Measurements from ENCODE around the gene LRTM1. TPM values are rescaled to one million over a fixed set of nuclear protein-coding genes. Genes with fewer than 3 reads are reported as not detected.

LRTM1 gene
- polyA plus RNA-seq (2011; rRNA removed) (not detected in 2 replicates), polyA plus RNA-seq (2017; fragmentation: RNase III; extraction: RNeasy Plus Mini Kit Qiagen cat#74134 plus additional on column Dnase treatment) (not detected in 3 replicates), polyA minus RNA-seq (2011; rRNA and poly(A)+ RNA removed) (not detected in 2 replicates)
- polyA plus RNA-seq (2012; cell fraction: cytosol; rRNA removed): not detected in 2 replicates
- not detected in 2 replicates for polyA plus RNA-seq (2012; cell fraction: nucleus; rRNA removed)

DNA sequence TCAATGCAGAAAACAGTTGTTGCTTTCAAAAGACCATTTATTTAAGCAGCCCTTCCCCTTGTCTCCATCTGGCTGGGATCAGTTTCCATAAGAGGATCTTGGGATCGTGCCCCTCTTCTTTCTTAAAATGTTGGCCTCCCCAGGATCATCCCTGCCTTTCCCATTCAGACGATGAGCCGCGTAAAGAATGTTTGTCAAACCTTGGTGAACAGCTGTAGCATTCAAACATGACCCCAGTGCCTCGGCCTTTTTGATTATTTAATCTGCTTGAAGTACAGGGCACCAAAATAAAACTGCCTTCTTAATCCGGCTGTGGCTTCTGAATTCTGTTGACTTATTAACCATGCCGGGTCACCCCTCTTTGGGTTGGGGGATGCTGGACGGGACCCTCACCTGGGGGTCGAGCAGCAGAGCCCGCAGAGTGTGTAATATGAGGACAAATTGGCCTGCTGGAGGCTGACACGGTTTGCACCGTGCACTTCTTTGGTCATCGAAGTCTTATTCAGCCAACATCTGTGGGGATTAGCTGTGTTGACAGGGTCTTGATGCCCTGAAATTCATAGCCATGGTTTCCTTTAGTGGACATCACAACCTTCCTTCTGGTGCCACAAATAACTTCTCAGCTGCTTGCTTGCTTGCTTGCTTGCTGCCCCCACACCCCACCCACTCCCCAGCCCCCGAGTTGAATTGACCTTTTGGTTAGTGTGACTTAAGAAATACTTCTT is at the start of gene LRTM1:
TSS of gene LRTM1 (minus strand) at position 14 of the 725 bp plus-strand sequence. CDS start 148 bp downstream, outside the sequence.
- Histone ChIP-seq H3K4me3 (no peak within 1 kb of the TSS), H3K9me3 (no peaks in the 10 kb centered on the region), H3K27ac (no peak within 1 kb of the TSS), H3K4me2 (no peak within 1 kb of the TSS), H3K4me1 (no peaks in the 10 kb centered on the region)
- ChIA-PET CTCF (no interaction called here), POLR2A (no interaction called here)
- WGBS (ENCODE audit: missing lambda C conversion rate): 33% methylated on average over 8 of the region's 14 CpGs
- FAIRE-seq (no peak), ATAC-seq (no peak), DNase-seq (ENCODE audit: low read depth in 1 of 2, low spot score in 1 of 2) (no peak)
- TF ChIP-seq RAD21 (conservative IDR thresholded peaks at IDR 0.05 in 1 of 2, IDR thresholded peaks at IDR 0.05 in 1 of 2) (no peak), MAZ (IDR thresholded peaks at IDR 0.05; ENCODE audit: borderline replicate concordance, low read depth, low read length) (no peak), RNF2 (IDR thresholded peaks at IDR 0.05; ENCODE audit: borderline replicate concordance, low read depth) (no peak), BHLHE40 (IDR thresholded peaks at IDR 0.05; ENCODE audit: low read depth, low read length) (no peak), KDM5A (IDR thresholded peaks at IDR 0.05) (no peak), ZNF302 (CRISPR knock-in tag; IDR thresholded peaks at IDR 0.05) (no peak), CBX8 (IDR thresholded peaks at IDR 0.05) (no peak), POLR2AphosphoS2 (conservative IDR thresholded peaks at IDR 0.05; ENCODE audit: low read length) (no peak), POLR2A (IDR thresholded peaks at IDR 0.05; ENCODE audit: low read length) (no peak), TP53 (CRISPR knock-in tag; IDR thresholded peaks at IDR 0.05) (no peak), SMC3 (IDR thresholded peaks at IDR 0.05) (no peak), EHMT2 (IDR thresholded peaks at IDR 0.05; ENCODE audit: low read depth) (no peak), RARB (CRISPR knock-in tag; IDR thresholded peaks at IDR 0.05) (no peak), MAFK (IDR thresholded peaks at IDR 0.05; ENCODE audit: partially characterized antibody) (no peak), JUN (IDR thresholded peaks at IDR 0.05) (no peak)
- TF ChIP-seq, protein P1, sequence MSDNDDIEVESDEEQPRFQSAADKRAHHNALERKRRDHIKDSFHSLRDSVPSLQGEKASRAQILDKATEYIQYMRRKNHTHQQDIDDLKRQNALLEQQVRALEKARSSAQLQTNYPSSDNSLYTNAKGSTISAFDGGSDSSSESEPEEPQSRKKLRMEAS (IDR thresholded peaks at IDR 0.05): no peak
- TF ChIP-seq, protein P2, sequence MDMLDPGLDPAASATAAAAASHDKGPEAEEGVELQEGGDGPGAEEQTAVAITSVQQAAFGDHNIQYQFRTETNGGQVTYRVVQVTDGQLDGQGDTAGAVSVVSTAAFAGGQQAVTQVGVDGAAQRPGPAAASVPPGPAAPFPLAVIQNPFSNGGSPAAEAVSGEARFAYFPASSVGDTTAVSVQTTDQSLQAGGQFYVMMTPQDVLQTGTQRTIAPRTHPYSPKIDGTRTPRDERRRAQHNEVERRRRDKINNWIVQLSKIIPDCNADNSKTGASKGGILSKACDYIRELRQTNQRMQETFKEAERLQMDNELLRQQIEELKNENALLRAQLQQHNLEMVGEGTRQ (IDR thresholded peaks at IDR 0.05): no peak
- TF ChIP-seq, protein P3, sequence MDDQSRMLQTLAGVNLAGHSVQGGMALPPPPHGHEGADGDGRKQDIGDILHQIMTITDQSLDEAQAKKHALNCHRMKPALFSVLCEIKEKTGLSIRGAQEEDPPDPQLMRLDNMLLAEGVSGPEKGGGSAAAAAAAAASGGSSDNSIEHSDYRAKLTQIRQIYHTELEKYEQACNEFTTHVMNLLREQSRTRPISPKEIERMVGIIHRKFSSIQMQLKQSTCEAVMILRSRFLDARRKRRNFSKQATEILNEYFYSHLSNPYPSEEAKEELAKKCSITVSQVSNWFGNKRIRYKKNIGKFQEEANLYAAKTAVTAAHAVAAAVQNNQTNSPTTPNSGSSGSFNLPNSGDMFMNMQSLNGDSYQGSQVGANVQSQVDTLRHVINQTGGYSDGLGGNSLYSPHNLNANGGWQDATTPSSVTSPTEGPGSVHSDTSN (IDR thresholded peaks at IDR 0.05): no peak
- TF ChIP-seq, protein P4, sequence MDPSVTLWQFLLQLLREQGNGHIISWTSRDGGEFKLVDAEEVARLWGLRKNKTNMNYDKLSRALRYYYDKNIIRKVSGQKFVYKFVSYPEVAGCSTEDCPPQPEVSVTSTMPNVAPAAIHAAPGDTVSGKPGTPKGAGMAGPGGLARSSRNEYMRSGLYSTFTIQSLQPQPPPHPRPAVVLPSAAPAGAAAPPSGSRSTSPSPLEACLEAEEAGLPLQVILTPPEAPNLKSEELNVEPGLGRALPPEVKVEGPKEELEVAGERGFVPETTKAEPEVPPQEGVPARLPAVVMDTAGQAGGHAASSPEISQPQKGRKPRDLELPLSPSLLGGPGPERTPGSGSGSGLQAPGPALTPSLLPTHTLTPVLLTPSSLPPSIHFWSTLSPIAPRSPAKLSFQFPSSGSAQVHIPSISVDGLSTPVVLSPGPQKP (IDR thresholded peaks at IDR 0.05; ENCODE audit: low read depth, low read length): no peak

DNA sequence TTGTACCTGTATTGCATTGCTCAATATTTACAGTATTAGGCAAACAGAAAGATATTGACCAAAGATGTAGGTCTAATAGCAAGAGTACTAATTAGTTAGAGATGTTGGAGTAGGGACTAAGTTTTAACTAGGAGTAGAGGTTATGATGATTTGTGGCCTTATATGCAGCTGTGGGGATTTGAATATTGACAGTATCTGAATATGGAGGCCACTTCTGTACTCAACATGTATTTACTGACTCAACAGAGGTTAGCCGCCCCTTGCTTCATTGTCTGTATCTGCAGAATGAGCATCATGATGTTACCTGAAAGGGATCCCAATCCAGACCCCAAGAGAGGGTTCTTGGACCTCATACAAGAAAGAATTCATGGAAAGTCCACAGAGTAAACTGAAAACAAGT is 49.6 kb upstream of the LRTM1 start:
- Histone ChIP-seq H3K4me2 (no peak overlapping the region), H3K9me3 (no peaks in the 10 kb centered on the region), H3K4me3 (no peak overlapping the region), H3K27ac (no peak overlapping the region), H3K4me1 (no peaks in the 10 kb centered on the region)
- no peak for FAIRE-seq
- CTCF ChIA-PET: no interaction called here
- DNase-seq (ENCODE audit: low read depth in 1 of 2, low spot score in 1 of 2): no peak
- POLR2A ChIA-PET: no interaction called here
- TF ChIP-seq ZSCAN20 (CRISPR knock-in tag; IDR thresholded peaks at IDR 0.05) (no peak), NPAS2 (CRISPR knock-in tag; IDR thresholded peaks at IDR 0.05; ENCODE audit: borderline replicate concordance) (no peak), PHF8 (IDR thresholded peaks at IDR 0.05; ENCODE audit: borderline replicate concordance, low read depth) (no peak), EHF (CRISPR knock-in tag; IDR thresholded peaks at IDR 0.05) (no peak), HEYL (CRISPR knock-in tag; IDR thresholded peaks at IDR 0.05) (no peak), MAZ (IDR thresholded peaks at IDR 0.05; ENCODE audit: borderline replicate concordance, low read depth, low read length) (no peak), ZNF302 (CRISPR knock-in tag; IDR thresholded peaks at IDR 0.05) (no peak), POLR2A (IDR thresholded peaks at IDR 0.05; ENCODE audit: low read length) (no peak), JUN (IDR thresholded peaks at IDR 0.05) (no peak), NR3C1 (IDR thresholded peaks at IDR 0.05) (no peak), GATA3 (IDR thresholded peaks at IDR 0.05; ENCODE audit: borderline replicate concordance) (no peak), CHD2 (IDR thresholded peaks at IDR 0.05; ENCODE audit: low read length, partially characterized antibody) (no peak), KDM5A (IDR thresholded peaks at IDR 0.05) (no peak), EP300 (IDR thresholded peaks at IDR 0.05) (no peak)
- TF ChIP-seq, protein P5, sequence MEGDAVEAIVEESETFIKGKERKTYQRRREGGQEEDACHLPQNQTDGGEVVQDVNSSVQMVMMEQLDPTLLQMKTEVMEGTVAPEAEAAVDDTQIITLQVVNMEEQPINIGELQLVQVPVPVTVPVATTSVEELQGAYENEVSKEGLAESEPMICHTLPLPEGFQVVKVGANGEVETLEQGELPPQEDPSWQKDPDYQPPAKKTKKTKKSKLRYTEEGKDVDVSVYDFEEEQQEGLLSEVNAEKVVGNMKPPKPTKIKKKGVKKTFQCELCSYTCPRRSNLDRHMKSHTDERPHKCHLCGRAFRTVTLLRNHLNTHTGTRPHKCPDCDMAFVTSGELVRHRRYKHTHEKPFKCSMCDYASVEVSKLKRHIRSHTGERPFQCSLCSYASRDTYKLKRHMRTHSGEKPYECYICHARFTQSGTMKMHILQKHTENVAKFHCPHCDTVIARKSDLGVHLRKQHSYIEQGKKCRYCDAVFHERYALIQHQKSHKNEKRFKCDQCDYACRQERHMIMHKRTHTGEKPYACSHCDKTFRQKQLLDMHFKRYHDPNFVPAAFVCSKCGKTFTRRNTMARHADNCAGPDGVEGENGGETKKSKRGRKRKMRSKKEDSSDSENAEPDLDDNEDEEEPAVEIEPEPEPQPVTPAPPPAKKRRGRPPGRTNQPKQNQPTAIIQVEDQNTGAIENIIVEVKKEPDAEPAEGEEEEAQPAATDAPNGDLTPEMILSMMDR (IDR thresholded peaks at IDR 0.05): no peak
- TF ChIP-seq, protein P6, sequence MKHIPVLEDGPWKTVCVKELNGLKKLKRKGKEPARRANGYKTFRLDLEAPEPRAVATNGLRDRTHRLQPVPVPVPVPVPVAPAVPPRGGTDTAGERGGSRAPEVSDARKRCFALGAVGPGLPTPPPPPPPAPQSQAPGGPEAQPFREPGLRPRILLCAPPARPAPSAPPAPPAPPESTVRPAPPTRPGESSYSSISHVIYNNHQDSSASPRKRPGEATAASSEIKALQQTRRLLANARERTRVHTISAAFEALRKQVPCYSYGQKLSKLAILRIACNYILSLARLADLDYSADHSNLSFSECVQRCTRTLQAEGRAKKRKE (CRISPR knock-in tag; IDR thresholded peaks at IDR 0.05; ENCODE audit: low read depth): no peak
- TF ChIP-seq, protein P2 (IDR thresholded peaks at IDR 0.05): no peak
- ATAC-seq: no peak
- 22% methylated on average over 1 of the region's 1 CpG for WGBS (ENCODE audit: missing lambda C conversion rate)

All from A549 (cell line).